DND-41 (cell line): Measurements from ENCODE around the gene ICAM1.

Source experiments
- CTCF ChIP-seq: IDR thresholded peaks from 2 replicates; pipeline ENCODE4 v1.5.1; 2012; ENCODE audit warnings: borderline replicate concordance, low read length, moderate library complexity, mild to moderate bottlenecking; ENCODE audit not compliant: poor library complexity, severe bottlenecking; ENCODE audit errors: extremely low read depth
- EZH2 ChIP-seq: IDR thresholded peaks from 3 replicates; pipeline ENCODE4 v1.6.1; 2012; ENCODE audit warnings: borderline replicate concordance, low read depth, mild to moderate bottlenecking, moderate library complexity, low read length, inconsistent platforms; ENCODE audit not compliant: severe bottlenecking

DNA sequence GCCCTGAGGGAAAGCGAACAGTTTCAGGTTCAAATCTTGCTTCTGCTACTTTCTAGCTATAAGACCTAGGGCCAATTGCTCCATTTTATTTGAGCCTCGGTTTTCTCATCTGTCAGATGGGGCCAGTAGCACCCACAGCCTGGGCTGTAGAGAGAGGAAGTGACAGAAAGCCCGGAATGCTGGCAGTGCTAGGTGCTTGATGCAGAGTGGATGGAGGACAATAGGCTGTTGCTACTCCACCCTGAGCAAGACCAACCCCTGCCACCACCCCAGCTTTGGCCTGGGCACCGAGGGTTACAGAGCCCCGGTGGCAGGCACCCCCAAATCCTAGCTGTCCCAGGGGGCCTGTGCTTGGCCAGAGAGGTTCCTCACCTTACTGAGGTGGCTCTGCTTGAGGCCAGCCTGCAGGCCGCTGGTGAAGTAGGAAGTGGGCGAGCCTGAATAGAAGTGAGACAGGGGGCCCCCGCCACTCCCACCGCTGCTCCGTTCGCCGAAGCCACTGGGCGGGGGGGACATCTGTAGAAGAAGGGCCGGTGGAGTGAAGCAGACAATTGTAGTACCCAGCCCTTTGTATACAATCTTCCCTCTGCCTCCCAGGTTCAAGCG is 47.0 kb downstream of the ICAM1 start:
- TF ChIP-seq CTCF (no peak), EZH2 (no peak)
